PC-9 (cell line): ENCODE measurements around the gene OSBPL2. TPM values are rescaled to one million over a fixed set of nuclear protein-coding genes. Genes with fewer than 3 reads are reported as not detected.

Experiments used
- BruUV-seq: library from RNA; stranded (reverse); fragments of 400-500 nt; replicated peaks from 2 replicates; lab custom pipeline; 2021; lab: Mats Ljungman, UMichigan
- CTCF ChIA-PET: fragments of 300-600 bp; sonication (Branson Sonifier 250); formaldehyde crosslinking; loops from one replicate; lab custom pipeline; 2022; ENCODE audit warnings: antibody characterized with exemption; lab: Charles Lee
- POLR2A ChIA-PET: fragments of 300-600 bp; sonication (Branson Sonifier 250); formaldehyde crosslinking; loops from one replicate; lab custom pipeline; 2022; ENCODE audit warnings: antibody characterized with exemption; ENCODE audit not compliant: unreplicated experiment; lab: Charles Lee
- DNase-seq, 2 experiments: peaks; one replicate each; pipeline versions ENCODE4 v3.0.0 to v3.0.0-alpha.2; 2015 to 2022; ENCODE audit warnings: mixed read lengths in 1 of 2
- H2AFZ ChIP-seq: fragments of 200-600 bp; sonication (generic); 2 replicates; pipeline ENCODE4 v1.8.1; 2017; ENCODE audit warnings: antibody characterized with exemption
- H3F3A ChIP-seq: fragments of 200-600 bp; sonication (generic); 2 replicates; pipeline ENCODE4 v1.8.1; 2017; ENCODE audit warnings: antibody characterized with exemption, mild to moderate bottlenecking, low read depth; ENCODE audit not compliant: insufficient read depth
- H3K27ac ChIP-seq: fragments of 200-600 bp; sonication (generic); 2 replicates; pipeline ENCODE4 v1.6.1; 2016; ENCODE audit warnings: mixed run types
- H3K27me3 ChIP-seq: fragments of 200-600 bp; sonication (generic); 2 replicates; pipeline ENCODE4 v1.6.1; 2016; ENCODE audit warnings: low read depth, mixed run types; ENCODE audit not compliant: insufficient read depth
- H3K36me3 ChIP-seq: fragments of 200-600 bp; sonication (generic); 2 replicates; pipeline ENCODE4 v1.6.1; 2016; ENCODE audit warnings: low read depth, mixed run types
- H3K4me1 ChIP-seq: fragments of 200-600 bp; sonication (generic); replicated peaks from 2 replicates; pipeline ENCODE4 v1.6.1; 2016; ENCODE audit warnings: mixed run types; ENCODE audit not compliant: insufficient read depth
- H3K4me2 ChIP-seq: fragments of 200-600 bp; sonication (generic); 2 replicates; pipeline ENCODE4 v1.6.1; 2017; ENCODE audit warnings: mixed run types
- H3K4me3 ChIP-seq: fragments of 200-600 bp; sonication (generic); 2 replicates; pipeline ENCODE4 v1.6.1; 2016; ENCODE audit warnings: mixed run types
- H3K79me2 ChIP-seq: fragments of 200-600 bp; sonication (generic); 2 replicates; pipeline ENCODE4 v1.6.1; 2017; ENCODE audit warnings: low read depth, mixed run types
- H3K9me2 ChIP-seq: fragments of 200-600 bp; sonication (generic); 2 replicates; pipeline ENCODE4 v1.8.1; 2017; ENCODE audit warnings: mild to moderate bottlenecking; ENCODE audit not compliant: insufficient read depth
- H3K9me3 ChIP-seq: fragments of 200-600 bp; sonication (generic); 2 replicates; pipeline ENCODE4 v1.8.1; 2016; ENCODE audit warnings: low read depth; ENCODE audit not compliant: insufficient read depth
- H4K20me1 ChIP-seq: fragments of 200-600 bp; sonication (generic); 2 replicates; pipeline ENCODE4 v1.8.1; 2017; ENCODE audit not compliant: insufficient read depth
- EZH2 ChIP-seq: fragments of 200-600 bp; sonication (generic); IDR thresholded peaks from 2 replicates; pipeline ENCODE4 v1.8.0; 2017; ENCODE audit warnings: antibody characterized with exemption, low read depth
- intact Hi-C: fragments of 100-400 bp; cut with micrococcal nuclease; formaldehyde crosslinking; loops from one replicate; pipeline ENCODE4 v1.10.0; 2022; ENCODE audit not compliant: unreplicated experiment
- total RNA-seq: library from RNA; stranded (reverse); gene quantifications from 2 replicates; pipeline ENCODE4 v1.2.3, GENCODE V29; 2021
- TF ChIP-seq, protein P1 (sequence below): fragments of 200-600 bp; sonication (generic); conservative IDR thresholded peaks from 2 replicates; pipeline ENCODE4 v1.6.1; 2017; ENCODE audit warnings: mixed run types, antibody characterized with exemption, mild to moderate bottlenecking, moderate library complexity

Gene OSBPL2
- total RNA-seq, 1 experiment from 2014 or later, result 84.8 TPM

DNA sequence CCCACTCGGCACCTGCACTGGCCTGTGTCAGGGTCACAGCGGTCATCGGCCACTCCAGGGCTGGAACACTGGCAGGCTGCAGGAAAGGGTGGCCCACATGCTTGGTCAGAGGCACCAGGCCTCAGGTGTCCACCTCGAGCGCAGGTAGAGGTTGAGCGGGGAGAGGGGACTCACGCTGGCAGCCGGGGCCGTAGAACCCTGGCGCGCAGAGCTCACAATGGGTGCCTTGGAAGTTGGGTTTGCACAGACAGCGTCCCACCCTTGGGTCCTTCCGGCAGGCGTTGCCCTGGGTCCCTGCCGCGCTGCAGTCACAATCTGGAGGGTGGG, 99.9 kb downstream of the OSBPL2 start:
- Histone ChIP-seq H3K4me3 (no peak overlapping the region), H3K27me3 (no peaks in the 10 kb centered on the region), H4K20me1 (peaks cover 58% of the 10 kb centered on the region), H3K79me2 (peaks cover 50% of the 10 kb centered on the region), H3K36me3 (peaks cover 53% of the 10 kb centered on the region), H3F3A (peaks cover 47% of the 10 kb centered on the region), H3K9me2 (no peaks in the 10 kb centered on the region), H2AFZ (no peak overlapping the region), H3K9me3 (no peaks in the 10 kb centered on the region), H3K27ac (no peak overlapping the region), H3K4me1 (no peaks in the 10 kb centered on the region), H3K4me2 (no peak overlapping the region)
- BruUV-seq, result no TSS peak
- CTCF ChIA-PET, result interaction anchor here (1.2 kb wide), 1 partner anchor 44 kb away, joined by 3 read pairs; no protein-coding TSS in a partner anchor
- DNase-seq, result no peak
- intact Hi-C loops, result no loop called here
- no peak for TF ChIP-seq EZH2
- TF ChIP-seq, protein P1, sequence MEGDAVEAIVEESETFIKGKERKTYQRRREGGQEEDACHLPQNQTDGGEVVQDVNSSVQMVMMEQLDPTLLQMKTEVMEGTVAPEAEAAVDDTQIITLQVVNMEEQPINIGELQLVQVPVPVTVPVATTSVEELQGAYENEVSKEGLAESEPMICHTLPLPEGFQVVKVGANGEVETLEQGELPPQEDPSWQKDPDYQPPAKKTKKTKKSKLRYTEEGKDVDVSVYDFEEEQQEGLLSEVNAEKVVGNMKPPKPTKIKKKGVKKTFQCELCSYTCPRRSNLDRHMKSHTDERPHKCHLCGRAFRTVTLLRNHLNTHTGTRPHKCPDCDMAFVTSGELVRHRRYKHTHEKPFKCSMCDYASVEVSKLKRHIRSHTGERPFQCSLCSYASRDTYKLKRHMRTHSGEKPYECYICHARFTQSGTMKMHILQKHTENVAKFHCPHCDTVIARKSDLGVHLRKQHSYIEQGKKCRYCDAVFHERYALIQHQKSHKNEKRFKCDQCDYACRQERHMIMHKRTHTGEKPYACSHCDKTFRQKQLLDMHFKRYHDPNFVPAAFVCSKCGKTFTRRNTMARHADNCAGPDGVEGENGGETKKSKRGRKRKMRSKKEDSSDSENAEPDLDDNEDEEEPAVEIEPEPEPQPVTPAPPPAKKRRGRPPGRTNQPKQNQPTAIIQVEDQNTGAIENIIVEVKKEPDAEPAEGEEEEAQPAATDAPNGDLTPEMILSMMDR, result no peak
- POLR2A ChIA-PET, result interaction anchor here (0.7 kb wide), 1 partner anchor 18 kb away, joined by 3 read pairs; no protein-coding TSS in a partner anchor

GRCh38 chr20:62339647-62340062, 101.3 kb downstream of the OSBPL2 start:
- no peaks in the 10 kb centered on the region for H3K9me2 ChIP-seq
- H3K36me3 ChIP-seq, result peaks cover 60% of the 10 kb centered on the region
- peaks cover 54% of the 10 kb centered on the region for H4K20me1 ChIP-seq
- no peak overlapping the region for H3K4me3 ChIP-seq
- H3K4me2 ChIP-seq, result no peak overlapping the region
- no peaks in the 10 kb centered on the region for H3K27me3 ChIP-seq
- intact Hi-C loops, result no loop called here
- POLR2A ChIA-PET, result interaction anchor here (0.5 kb wide), 1 partner anchor 33 kb away, joined by 4 read pairs; no protein-coding TSS in a partner anchor
- H3K9me3 ChIP-seq, result no peaks in the 10 kb centered on the region
- no peak overlapping the region for H3K27ac ChIP-seq
- TF ChIP-seq, protein P1, result no peak
- no peak for TF ChIP-seq EZH2
- CTCF ChIA-PET, result no interaction called here
- no peak overlapping the region for H2AFZ ChIP-seq
- no peaks in the 10 kb centered on the region for H3K4me1 ChIP-seq
- peaks cover 52% of the 10 kb centered on the region for H3K79me2 ChIP-seq
- BruUV-seq, result no TSS peak
- no peak for DNase-seq
- peaks cover 61% of the 10 kb centered on the region for H3F3A ChIP-seq

DNA sequence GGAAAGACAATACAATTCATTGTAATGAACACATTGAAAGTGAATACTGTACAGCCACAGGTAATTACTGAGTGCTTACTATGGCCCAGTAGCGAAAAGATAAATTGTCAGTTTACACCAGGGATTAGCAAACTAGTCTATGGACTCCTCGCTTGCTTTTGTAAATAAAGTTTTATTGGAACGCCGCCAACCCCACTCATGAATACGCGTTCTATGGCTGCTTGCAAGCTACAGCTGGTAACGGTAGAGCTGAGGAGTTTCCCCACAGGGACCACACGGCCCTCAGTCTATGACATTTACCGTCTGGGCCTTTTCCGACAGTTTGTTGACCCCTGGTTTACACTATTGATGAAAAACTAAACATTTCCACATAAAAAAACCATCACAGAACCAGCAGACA, 104.6 kb downstream of the OSBPL2 start:
- BruUV-seq, result no TSS peak
- ChIA-PET CTCF (no interaction called here), POLR2A (interaction anchor here (0.7 kb wide), 1 partner anchor 451 kb away, joined by 3 read pairs; no protein-coding TSS in a partner anchor)
- H4K20me1 ChIP-seq, result peaks cover 45% of the 10 kb centered on the region
- no peak for TF ChIP-seq EZH2
- intact Hi-C loops, result no loop called here
- H3K27me3 ChIP-seq, result no peaks in the 10 kb centered on the region
- no peaks in the 10 kb centered on the region for H3K4me1 ChIP-seq
- peaks cover 60% of the 10 kb centered on the region for H3K79me2 ChIP-seq
- peaks cover 92% of the 10 kb centered on the region for H3F3A ChIP-seq
- no peak for DNase-seq
- H3K27ac ChIP-seq, result no peak overlapping the region
- no peak overlapping the region for H3K4me2 ChIP-seq
- no peaks in the 10 kb centered on the region for H3K9me2 ChIP-seq
- no peaks in the 10 kb centered on the region for H3K9me3 ChIP-seq
- no peak overlapping the region for H3K4me3 ChIP-seq
- peaks cover 71% of the 10 kb centered on the region for H3K36me3 ChIP-seq
- no peak overlapping the region for H2AFZ ChIP-seq

- Histone ChIP-seq H4K20me1 (peaks cover 38% of the 10 kb centered on the region), H2AFZ (no peak overlapping the region), H3K4me1 (no peaks in the 10 kb centered on the region), H3K27me3 (no peaks in the 10 kb centered on the region), H3F3A (peaks cover 93% of the 10 kb centered on the region), H3K4me3 (no peak overlapping the region), H3K27ac (no peak overlapping the region; the same call in 1 of the 2 replicates), H3K9me3 (no peaks in the 10 kb centered on the region), H3K4me2 (no peak overlapping the region), H3K79me2 (peaks cover 61% of the 10 kb centered on the region), H3K9me2 (no peaks in the 10 kb centered on the region), H3K36me3 (peaks cover 65% of the 10 kb centered on the region)
- BruUV-seq, result no TSS peak
- CTCF ChIA-PET, result interaction anchor here (0.7 kb wide), 1 partner anchor 145 kb away, joined by 5 read pairs; no protein-coding TSS in a partner anchor
- no peak for DNase-seq
- TF ChIP-seq, protein P1, result no peak
- TF ChIP-seq EZH2, result no peak
- intact Hi-C loops, result no loop called here
- POLR2A ChIA-PET, result no interaction called here
Measured at GRCh38 chr20:62344092-62344491, 105.8 kb downstream of the OSBPL2 start.
